WTC11 (cell line): Measurements from ENCODE around the gene NAV2. TPM values are rescaled to one million over a fixed set of nuclear protein-coding genes. Genes with fewer than 3 reads are reported as not detected.

Experiments used
- ATAC-seq: fragments of 200-7000 bp; cut with Tn5 transposase; 2 replicates; pipeline ENCODE4 v1.10.0; 2021; ENCODE audit warnings: mild to moderate bottlenecking, moderate library complexity
- CTCF ChIA-PET: fragments of 300-600 bp; sonication (Branson Sonifier 250); formaldehyde crosslinking; loops from one replicate; lab custom pipeline; 2021; ENCODE audit warnings: antibody characterized with exemption; lab: Charles Lee
- POLR2A ChIA-PET: fragments of 350-600 bp; sonication (Branson Sonifier 250); formaldehyde crosslinking; loops from one replicate; lab custom pipeline; 2021; ENCODE audit warnings: antibody characterized with exemption; lab: Charles Lee
- DNase-seq: peaks from one replicate; pipeline ENCODE4 v3.0.0; 2021; ENCODE audit warnings: low spot score
- H3K27ac Mint-ChIP-seq: 2 replicates; pipeline ENCODE4 v1.8.0; 2021; ENCODE audit warnings: mixed read lengths
- H3K27me3 Mint-ChIP-seq: 2 replicates; pipeline ENCODE4 v1.8.0; 2021; ENCODE audit warnings: low read depth, mild to moderate bottlenecking, moderate library complexity, mixed read lengths
- H3K36me3 Mint-ChIP-seq: 2 replicates; pipeline ENCODE4 v1.8.0; 2021; ENCODE audit warnings: mixed read lengths
- H3K4me1 Mint-ChIP-seq: 2 replicates; pipeline ENCODE4 v1.8.0; 2022; ENCODE audit warnings: mixed read lengths
- H3K4me3 Mint-ChIP-seq: 2 replicates; pipeline ENCODE4 v1.8.0; 2021; ENCODE audit warnings: mild to moderate bottlenecking, moderate library complexity, mixed read lengths
- H3K9me3 Mint-ChIP-seq: 2 replicates; pipeline ENCODE4 v1.8.0; 2021; ENCODE audit warnings: mixed read lengths
- GABPB1 ChIP-seq: sonication (generic); formaldehyde crosslinking; IDR thresholded peaks from 2 replicates; pipeline ENCODE4 v1.8.1; 2023; ENCODE audit warnings: mild to moderate bottlenecking, missing genetic modification reagents
- IRF2 ChIP-seq: sonication (generic); formaldehyde crosslinking; IDR thresholded peaks from 2 replicates; pipeline ENCODE4 v1.8.0; 2022; ENCODE audit warnings: low read depth, missing genetic modification reagents, borderline replicate concordance
- SMAD3 ChIP-seq: sonication (generic); formaldehyde crosslinking; IDR thresholded peaks from 2 replicates; pipeline ENCODE4 v1.8.0; 2022; ENCODE audit warnings: missing genetic modification reagents, mild to moderate bottlenecking, borderline replicate concordance
- TCF7 ChIP-seq: sonication (generic); formaldehyde crosslinking; IDR thresholded peaks from 2 replicates; pipeline ENCODE4 v1.8.0; 2022; ENCODE audit warnings: mild to moderate bottlenecking, low read depth, missing genetic modification reagents, moderate library complexity
- ZNF138 ChIP-seq: sonication (generic); formaldehyde crosslinking; conservative IDR thresholded peaks from 2 replicates; pipeline ENCODE4 v1.8.1; 2022; ENCODE audit warnings: mild to moderate bottlenecking, moderate library complexity, missing genetic modification reagents
- total RNA-seq: library from RNA; stranded (reverse); gene quantifications from 3 replicates; pipeline ENCODE4 v1.2.3, GENCODE V29; 2021
- TF ChIP-seq, protein P1 (sequence below): fragments of 250-450 bp; sonication (Bioruptor Pico); IDR thresholded peaks from 2 replicates; pipeline ENCODE4 v1.9.0; 2021; ENCODE audit warnings: mild to moderate bottlenecking, borderline replicate concordance
- TF ChIP-seq, protein P2 (sequence below): sonication (generic); formaldehyde crosslinking; IDR thresholded peaks from 2 replicates; pipeline ENCODE4 v1.8.0; 2023; ENCODE audit warnings: missing genetic modification reagents, mild to moderate bottlenecking, borderline replicate concordance
- TF ChIP-seq, protein P3 (sequence below): fragments of 250-450 bp; sonication (Bioruptor Pico); IDR thresholded peaks from 2 replicates; pipeline ENCODE4 v1.8.0; 2021; ENCODE audit warnings: mild to moderate bottlenecking
- TF ChIP-seq, protein P4 (sequence below): sonication (generic); formaldehyde crosslinking; conservative IDR thresholded peaks from 2 replicates; pipeline ENCODE4 v1.8.1; 2022; ENCODE audit warnings: mild to moderate bottlenecking, missing genetic modification reagents
- TF ChIP-seq, protein P5 (sequence below): fragments of 250-450 bp; sonication (Bioruptor Pico); conservative IDR thresholded peaks from 2 replicates; pipeline ENCODE4 v1.9.0; 2021; ENCODE audit warnings: mild to moderate bottlenecking
- TF ChIP-seq, protein P6 (sequence below): sonication (generic); formaldehyde crosslinking; IDR thresholded peaks from 2 replicates; pipeline ENCODE4 v1.8.0; 2022; ENCODE audit warnings: mild to moderate bottlenecking, missing genetic modification reagents
- TF ChIP-seq, protein P7 (sequence below): sonication (generic); formaldehyde crosslinking; IDR thresholded peaks from 2 replicates; pipeline ENCODE4 v1.8.1; 2022; ENCODE audit warnings: low read depth, mild to moderate bottlenecking, moderate library complexity, missing genetic modification reagents, borderline replicate concordance
- TF ChIP-seq, protein P8 (sequence below): sonication (generic); formaldehyde crosslinking; IDR thresholded peaks from 2 replicates; pipeline ENCODE4 v1.8.1; 2022; ENCODE audit warnings: mild to moderate bottlenecking, missing genetic modification reagents, moderate library complexity, borderline replicate concordance
- TF ChIP-seq, protein P9 (sequence below): fragments of 250-450 bp; sonication (Bioruptor Pico); IDR thresholded peaks from 2 replicates; pipeline ENCODE4 v1.9.0; 2021; ENCODE audit warnings: mild to moderate bottlenecking

NAV2 gene
- total RNA-seq, 1 experiment from 2014 or later, result 42.8 TPM

DNA sequence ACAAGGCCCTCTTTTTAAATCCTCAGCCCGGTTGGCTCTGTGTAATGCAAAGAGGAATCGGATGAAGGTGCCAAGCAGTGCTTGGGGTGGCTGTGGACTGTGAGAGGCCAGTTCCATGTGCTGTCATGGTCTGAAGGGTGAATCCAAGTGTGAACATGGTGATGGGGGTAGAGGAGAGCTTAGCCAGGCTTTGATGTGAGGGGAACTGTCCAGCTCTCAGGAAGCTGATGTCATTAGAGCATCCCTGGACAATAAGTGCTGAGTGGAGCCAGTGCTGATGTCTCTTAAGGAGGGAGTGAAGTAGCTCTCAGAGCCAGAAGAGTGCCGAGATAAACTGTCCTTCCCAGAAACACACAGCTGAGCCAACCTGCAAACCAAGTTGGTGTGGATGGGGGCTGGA lies 53.6 kb downstream of the NAV2 start:
- peaks cover 6% of the 10 kb centered on the region; the same call in 1 of the 2 replicates for H3K27me3 Mint-ChIP-seq
- TF ChIP-seq ZNF138 (no peak), SMAD3 (CRISPR knock-in tag) (no peak), GABPB1 (no peak), TCF7 (CRISPR knock-in tag) (no peak), IRF2 (CRISPR knock-in tag) (no peak)
- TF ChIP-seq, protein P1, sequence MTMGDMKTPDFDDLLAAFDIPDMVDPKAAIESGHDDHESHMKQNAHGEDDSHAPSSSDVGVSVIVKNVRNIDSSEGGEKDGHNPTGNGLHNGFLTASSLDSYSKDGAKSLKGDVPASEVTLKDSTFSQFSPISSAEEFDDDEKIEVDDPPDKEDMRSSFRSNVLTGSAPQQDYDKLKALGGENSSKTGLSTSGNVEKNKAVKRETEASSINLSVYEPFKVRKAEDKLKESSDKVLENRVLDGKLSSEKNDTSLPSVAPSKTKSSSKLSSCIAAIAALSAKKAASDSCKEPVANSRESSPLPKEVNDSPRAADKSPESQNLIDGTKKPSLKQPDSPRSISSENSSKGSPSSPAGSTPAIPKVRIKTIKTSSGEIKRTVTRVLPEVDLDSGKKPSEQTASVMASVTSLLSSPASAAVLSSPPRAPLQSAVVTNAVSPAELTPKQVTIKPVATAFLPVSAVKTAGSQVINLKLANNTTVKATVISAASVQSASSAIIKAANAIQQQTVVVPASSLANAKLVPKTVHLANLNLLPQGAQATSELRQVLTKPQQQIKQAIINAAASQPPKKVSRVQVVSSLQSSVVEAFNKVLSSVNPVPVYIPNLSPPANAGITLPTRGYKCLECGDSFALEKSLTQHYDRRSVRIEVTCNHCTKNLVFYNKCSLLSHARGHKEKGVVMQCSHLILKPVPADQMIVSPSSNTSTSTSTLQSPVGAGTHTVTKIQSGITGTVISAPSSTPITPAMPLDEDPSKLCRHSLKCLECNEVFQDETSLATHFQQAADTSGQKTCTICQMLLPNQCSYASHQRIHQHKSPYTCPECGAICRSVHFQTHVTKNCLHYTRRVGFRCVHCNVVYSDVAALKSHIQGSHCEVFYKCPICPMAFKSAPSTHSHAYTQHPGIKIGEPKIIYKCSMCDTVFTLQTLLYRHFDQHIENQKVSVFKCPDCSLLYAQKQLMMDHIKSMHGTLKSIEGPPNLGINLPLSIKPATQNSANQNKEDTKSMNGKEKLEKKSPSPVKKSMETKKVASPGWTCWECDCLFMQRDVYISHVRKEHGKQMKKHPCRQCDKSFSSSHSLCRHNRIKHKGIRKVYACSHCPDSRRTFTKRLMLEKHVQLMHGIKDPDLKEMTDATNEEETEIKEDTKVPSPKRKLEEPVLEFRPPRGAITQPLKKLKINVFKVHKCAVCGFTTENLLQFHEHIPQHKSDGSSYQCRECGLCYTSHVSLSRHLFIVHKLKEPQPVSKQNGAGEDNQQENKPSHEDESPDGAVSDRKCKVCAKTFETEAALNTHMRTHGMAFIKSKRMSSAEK (CRISPR knock-in tag), result no peak
- TF ChIP-seq, protein P2, sequence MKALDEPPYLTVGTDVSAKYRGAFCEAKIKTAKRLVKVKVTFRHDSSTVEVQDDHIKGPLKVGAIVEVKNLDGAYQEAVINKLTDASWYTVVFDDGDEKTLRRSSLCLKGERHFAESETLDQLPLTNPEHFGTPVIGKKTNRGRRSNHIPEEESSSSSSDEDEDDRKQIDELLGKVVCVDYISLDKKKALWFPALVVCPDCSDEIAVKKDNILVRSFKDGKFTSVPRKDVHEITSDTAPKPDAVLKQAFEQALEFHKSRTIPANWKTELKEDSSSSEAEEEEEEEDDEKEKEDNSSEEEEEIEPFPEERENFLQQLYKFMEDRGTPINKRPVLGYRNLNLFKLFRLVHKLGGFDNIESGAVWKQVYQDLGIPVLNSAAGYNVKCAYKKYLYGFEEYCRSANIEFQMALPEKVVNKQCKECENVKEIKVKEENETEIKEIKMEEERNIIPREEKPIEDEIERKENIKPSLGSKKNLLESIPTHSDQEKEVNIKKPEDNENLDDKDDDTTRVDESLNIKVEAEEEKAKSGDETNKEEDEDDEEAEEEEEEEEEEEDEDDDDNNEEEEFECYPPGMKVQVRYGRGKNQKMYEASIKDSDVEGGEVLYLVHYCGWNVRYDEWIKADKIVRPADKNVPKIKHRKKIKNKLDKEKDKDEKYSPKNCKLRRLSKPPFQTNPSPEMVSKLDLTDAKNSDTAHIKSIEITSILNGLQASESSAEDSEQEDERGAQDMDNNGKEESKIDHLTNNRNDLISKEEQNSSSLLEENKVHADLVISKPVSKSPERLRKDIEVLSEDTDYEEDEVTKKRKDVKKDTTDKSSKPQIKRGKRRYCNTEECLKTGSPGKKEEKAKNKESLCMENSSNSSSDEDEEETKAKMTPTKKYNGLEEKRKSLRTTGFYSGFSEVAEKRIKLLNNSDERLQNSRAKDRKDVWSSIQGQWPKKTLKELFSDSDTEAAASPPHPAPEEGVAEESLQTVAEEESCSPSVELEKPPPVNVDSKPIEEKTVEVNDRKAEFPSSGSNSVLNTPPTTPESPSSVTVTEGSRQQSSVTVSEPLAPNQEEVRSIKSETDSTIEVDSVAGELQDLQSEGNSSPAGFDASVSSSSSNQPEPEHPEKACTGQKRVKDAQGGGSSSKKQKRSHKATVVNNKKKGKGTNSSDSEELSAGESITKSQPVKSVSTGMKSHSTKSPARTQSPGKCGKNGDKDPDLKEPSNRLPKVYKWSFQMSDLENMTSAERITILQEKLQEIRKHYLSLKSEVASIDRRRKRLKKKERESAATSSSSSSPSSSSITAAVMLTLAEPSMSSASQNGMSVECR (CRISPR knock-in tag), result no peak
- TF ChIP-seq, protein P3, sequence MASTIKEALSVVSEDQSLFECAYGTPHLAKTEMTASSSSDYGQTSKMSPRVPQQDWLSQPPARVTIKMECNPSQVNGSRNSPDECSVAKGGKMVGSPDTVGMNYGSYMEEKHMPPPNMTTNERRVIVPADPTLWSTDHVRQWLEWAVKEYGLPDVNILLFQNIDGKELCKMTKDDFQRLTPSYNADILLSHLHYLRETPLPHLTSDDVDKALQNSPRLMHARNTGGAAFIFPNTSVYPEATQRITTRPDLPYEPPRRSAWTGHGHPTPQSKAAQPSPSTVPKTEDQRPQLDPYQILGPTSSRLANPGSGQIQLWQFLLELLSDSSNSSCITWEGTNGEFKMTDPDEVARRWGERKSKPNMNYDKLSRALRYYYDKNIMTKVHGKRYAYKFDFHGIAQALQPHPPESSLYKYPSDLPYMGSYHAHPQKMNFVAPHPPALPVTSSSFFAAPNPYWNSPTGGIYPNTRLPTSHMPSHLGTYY, result no peak
- TF ChIP-seq, protein P4, sequence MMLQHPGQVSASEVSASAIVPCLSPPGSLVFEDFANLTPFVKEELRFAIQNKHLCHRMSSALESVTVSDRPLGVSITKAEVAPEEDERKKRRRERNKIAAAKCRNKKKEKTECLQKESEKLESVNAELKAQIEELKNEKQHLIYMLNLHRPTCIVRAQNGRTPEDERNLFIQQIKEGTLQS (CRISPR knock-in tag), result no peak
- TF ChIP-seq, protein P5, sequence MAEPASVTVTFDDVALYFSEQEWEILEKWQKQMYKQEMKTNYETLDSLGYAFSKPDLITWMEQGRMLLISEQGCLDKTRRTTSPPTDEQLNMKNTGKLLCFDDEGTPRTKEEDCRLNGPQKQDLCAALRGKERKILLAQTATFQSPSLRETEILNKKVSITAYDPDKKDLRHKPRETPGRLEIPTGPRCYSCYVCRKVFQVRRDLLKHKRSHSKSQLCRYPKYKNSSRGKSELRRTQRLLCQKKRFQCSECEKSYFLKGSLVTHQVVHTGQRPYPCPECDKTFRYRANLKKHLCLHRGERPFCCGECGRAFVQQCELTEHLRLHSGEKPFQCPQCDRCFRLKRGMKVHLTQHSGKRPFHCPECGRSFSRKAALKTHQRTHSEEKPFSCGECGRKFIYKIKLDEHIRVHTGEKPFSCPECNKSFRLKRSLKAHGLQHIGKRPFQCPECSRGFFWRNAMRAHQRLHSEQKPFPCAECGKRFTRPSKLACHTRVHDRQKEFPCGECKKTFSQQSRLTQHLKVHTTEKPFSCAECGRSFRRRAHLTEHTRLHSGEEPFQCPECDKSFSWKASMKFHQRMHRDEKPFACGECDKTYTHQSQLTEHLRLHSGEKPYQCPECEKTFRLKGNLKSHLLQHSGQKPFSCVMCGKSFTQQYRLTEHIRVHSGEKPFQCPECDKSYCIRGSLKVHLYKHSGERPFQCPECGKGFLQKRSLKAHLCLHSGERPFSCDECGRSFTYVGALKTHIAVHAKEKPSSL (CRISPR knock-in tag), result no peak
- TF ChIP-seq, protein P6, sequence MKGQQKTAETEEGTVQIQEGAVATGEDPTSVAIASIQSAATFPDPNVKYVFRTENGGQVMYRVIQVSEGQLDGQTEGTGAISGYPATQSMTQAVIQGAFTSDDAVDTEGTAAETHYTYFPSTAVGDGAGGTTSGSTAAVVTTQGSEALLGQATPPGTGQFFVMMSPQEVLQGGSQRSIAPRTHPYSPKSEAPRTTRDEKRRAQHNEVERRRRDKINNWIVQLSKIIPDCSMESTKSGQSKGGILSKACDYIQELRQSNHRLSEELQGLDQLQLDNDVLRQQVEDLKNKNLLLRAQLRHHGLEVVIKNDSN (CRISPR knock-in tag), result no peak
- TF ChIP-seq, protein P7, sequence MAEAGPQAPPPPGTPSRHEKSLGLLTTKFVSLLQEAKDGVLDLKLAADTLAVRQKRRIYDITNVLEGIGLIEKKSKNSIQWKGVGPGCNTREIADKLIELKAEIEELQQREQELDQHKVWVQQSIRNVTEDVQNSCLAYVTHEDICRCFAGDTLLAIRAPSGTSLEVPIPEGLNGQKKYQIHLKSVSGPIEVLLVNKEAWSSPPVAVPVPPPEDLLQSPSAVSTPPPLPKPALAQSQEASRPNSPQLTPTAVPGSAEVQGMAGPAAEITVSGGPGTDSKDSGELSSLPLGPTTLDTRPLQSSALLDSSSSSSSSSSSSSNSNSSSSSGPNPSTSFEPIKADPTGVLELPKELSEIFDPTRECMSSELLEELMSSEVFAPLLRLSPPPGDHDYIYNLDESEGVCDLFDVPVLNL (CRISPR knock-in tag), result no peak
- TF ChIP-seq, protein P8, sequence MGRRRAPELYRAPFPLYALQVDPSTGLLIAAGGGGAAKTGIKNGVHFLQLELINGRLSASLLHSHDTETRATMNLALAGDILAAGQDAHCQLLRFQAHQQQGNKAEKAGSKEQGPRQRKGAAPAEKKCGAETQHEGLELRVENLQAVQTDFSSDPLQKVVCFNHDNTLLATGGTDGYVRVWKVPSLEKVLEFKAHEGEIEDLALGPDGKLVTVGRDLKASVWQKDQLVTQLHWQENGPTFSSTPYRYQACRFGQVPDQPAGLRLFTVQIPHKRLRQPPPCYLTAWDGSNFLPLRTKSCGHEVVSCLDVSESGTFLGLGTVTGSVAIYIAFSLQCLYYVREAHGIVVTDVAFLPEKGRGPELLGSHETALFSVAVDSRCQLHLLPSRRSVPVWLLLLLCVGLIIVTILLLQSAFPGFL (CRISPR knock-in tag), result no peak
- TF ChIP-seq, protein P9, sequence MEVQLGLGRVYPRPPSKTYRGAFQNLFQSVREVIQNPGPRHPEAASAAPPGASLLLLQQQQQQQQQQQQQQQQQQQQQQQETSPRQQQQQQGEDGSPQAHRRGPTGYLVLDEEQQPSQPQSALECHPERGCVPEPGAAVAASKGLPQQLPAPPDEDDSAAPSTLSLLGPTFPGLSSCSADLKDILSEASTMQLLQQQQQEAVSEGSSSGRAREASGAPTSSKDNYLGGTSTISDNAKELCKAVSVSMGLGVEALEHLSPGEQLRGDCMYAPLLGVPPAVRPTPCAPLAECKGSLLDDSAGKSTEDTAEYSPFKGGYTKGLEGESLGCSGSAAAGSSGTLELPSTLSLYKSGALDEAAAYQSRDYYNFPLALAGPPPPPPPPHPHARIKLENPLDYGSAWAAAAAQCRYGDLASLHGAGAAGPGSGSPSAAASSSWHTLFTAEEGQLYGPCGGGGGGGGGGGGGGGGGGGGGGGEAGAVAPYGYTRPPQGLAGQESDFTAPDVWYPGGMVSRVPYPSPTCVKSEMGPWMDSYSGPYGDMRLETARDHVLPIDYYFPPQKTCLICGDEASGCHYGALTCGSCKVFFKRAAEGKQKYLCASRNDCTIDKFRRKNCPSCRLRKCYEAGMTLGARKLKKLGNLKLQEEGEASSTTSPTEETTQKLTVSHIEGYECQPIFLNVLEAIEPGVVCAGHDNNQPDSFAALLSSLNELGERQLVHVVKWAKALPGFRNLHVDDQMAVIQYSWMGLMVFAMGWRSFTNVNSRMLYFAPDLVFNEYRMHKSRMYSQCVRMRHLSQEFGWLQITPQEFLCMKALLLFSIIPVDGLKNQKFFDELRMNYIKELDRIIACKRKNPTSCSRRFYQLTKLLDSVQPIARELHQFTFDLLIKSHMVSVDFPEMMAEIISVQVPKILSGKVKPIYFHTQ (CRISPR knock-in tag), result no peak
- TF ChIP-seq, all 79 proteins: peak for 0
- Mint-ChIP-seq H3K4me1 (peaks cover 43% of the 10 kb centered on the region), H3K27ac (no peak overlapping the region), H3K9me3 (0 out of 2 replicates have a peak, but pooled peaks cover 3% of the 10 kb centered on the region), H3K36me3 (no peaks in the 10 kb centered on the region), H3K4me3 (no peak overlapping the region)
- ATAC-seq, result no peak; the same call in 1 of the 2 replicates
- no peak for DNase-seq
- ChIA-PET CTCF (interaction anchor here (1.5 kb wide), 1 partner anchor 24 kb away, joined by 5 read pairs; no protein-coding TSS in a partner anchor), POLR2A (interaction anchor here (0.7 to 0.8 kb wide), 2 partner anchors 12 to 105 kb away, joined by 3 to 5 read pairs; no protein-coding TSS in a partner anchor)
